GM19239 (cell line): ENCODE measurements around the gene SND1.

Experiments used
- DNase-seq: peaks from one replicate; pipeline ENCODE4 v3.0.0; 2011; ENCODE audit warnings: low spot score; ENCODE audit not compliant: insufficient read length
- FAIRE-seq: peaks from 2 replicates; lab custom pipeline; 2011; peaks lifted over from hg19 to GRCh38; lab: Jason Lieb, UNC

Gene SND1

GRCh38 chr7:128110641-128111364, 458.8 kb downstream of the SND1 start:
- DNase-seq (no peak), FAIRE-seq (no peak)

GRCh38 chr7:128112018-128112780, 460.2 kb downstream of the SND1 start:
- FAIRE-seq (no peak), DNase-seq (no peak)

- FAIRE-seq (no peak), DNase-seq (no peak)
Observed at GRCh38 chr7:128112781-128113221, 460.8 kb downstream of the SND1 start.

- FAIRE-seq (no peak), DNase-seq (no peak)
Observed at GRCh38 chr7:128113839-128114238, 461.8 kb downstream of the SND1 start.

- no peak for FAIRE-seq
- DNase-seq, result no peak
Observed at GRCh38 chr7:128114806-128115205, 462.8 kb downstream of the SND1 start.

- no peak for FAIRE-seq
- no peak for DNase-seq
Observed at GRCh38 chr7:128115336-128115820, 463.4 kb downstream of the SND1 start.

GRCh38 chr7:128115821-128116723, 464.1 kb downstream of the SND1 start:
- FAIRE-seq, result no peak
- no peak for DNase-seq

GRCh38 chr7:128116740-128117139, 464.7 kb downstream of the SND1 start:
- DNase-seq (no peak), FAIRE-seq (no peak)

- no peak for DNase-seq
- FAIRE-seq, result no peak
Observed at GRCh38 chr7:128117691-128118090, 465.7 kb downstream of the SND1 start.

- DNase-seq (no peak), FAIRE-seq (no peak)
Observed at GRCh38 chr7:128119036-128119435, 467.0 kb downstream of the SND1 start.

- DNase-seq (no peak), FAIRE-seq (no peak)
Observed at GRCh38 chr7:128120116-128120515, 468.1 kb downstream of the SND1 start.

- no peak for FAIRE-seq
- DNase-seq, result no peak
Observed at GRCh38 chr7:128120976-128121490, 469.0 kb downstream of the SND1 start.

GRCh38 chr7:128121711-128122530, 469.9 kb downstream of the SND1 start:
- no peak for DNase-seq
- FAIRE-seq, result no peak

GRCh38 chr7:128122576-128123290, 470.7 kb downstream of the SND1 start:
- DNase-seq (no peak), FAIRE-seq (no peak)

GRCh38 chr7:128123291-128124037, 471.5 kb downstream of the SND1 start:
- DNase-seq, result no peak
- no peak for FAIRE-seq

GRCh38 chr7:128124786-128125185, 472.8 kb downstream of the SND1 start:
- DNase-seq (no peak), FAIRE-seq (no peak)

GRCh38 chr7:128125816-128126215, 473.8 kb downstream of the SND1 start:
- no peak for FAIRE-seq
- no peak for DNase-seq

GRCh38 chr7:128128401-128128800, 476.4 kb downstream of the SND1 start:
- no peak for FAIRE-seq

More at GRCh38 chr7:128128401-128128800, 476.4 kb downstream of the SND1 start:
- DNase-seq, result no peak
